Ascending aorta (tissue), 2 donors: ENCODE data around the gene OR10H1. TPM values are rescaled to one million over a fixed set of nuclear protein-coding genes. Genes with fewer than 3 reads are reported as not detected.
"Not testable (repeated sequence)": the region's sequence is repeated elsewhere in the genome, so short reads cannot be mapped to it uniquely, and the experiment has no call there.

Source experiments
- DNase-seq, 2 donors: peaks; one replicate each; pipeline ENCODE4 v3.0.0-alpha.2; 2019; ENCODE audit warnings: low spot score in 2 of 2
- H3K27ac ChIP-seq, 2 donors: fragments of 200-600 bp; sonication (generic); one replicate each; pipeline ENCODE4 v1.5.1; 2016 to 2017; ENCODE audit warnings: mild to moderate bottlenecking in 1 of 2
- H3K27me3 ChIP-seq: fragments of 200-600 bp; sonication (generic); one replicate; pipeline ENCODE4 v1.5.1; 2017
- H3K36me3 ChIP-seq, 2 donors: fragments of 200-600 bp; sonication (generic); one replicate each; pipeline ENCODE4 v1.5.1; 2016
- H3K4me1 ChIP-seq, 2 donors: fragments of 200-600 bp; sonication (generic); one replicate each; pipeline ENCODE4 v1.5.1; 2016 to 2017; ENCODE audit warnings: mild to moderate bottlenecking in 1 of 2
- H3K4me3 ChIP-seq, 2 donors: fragments of 200-600 bp; sonication (generic); one replicate each; pipeline ENCODE4 v1.5.1; 2016 to 2017; ENCODE audit warnings: mild to moderate bottlenecking in 1 of 2
- H3K9me3 ChIP-seq, 2 donors: fragments of 200-600 bp; sonication (generic); one replicate each; pipeline ENCODE4 v1.5.1; 2016
- intact Hi-C: fragments of 100-400 bp; cut with DNase I; formaldehyde crosslinking; loops from one replicate; pipeline ENCODE4 v1.15.1; 2023
- total RNA-seq: library from RNA; depleted of rRNA; stranded (reverse); fragments of >200 nt; gene quantifications from one replicate; pipeline ENCODE4 v1.1.0, GENCODE V29; 2016
- TF ChIP-seq, protein P1 (sequence below), 3 experiments: fragments of 200-600 bp in 2 of 3; fragments of 450-650 bp in 1 of 3; sonication (generic) in 2 of 3; IDR thresholded peaks; one replicate each; pipeline ENCODE4 v1.5.1; 2016 to 2019; ENCODE audit warnings: antibody characterized with exemption in 3 of 3, mild to moderate bottlenecking in 1 of 3, moderate library complexity in 1 of 3

OR10H1 gene
- total RNA-seq, 1 donor from 2014 or later: not detected

DNA sequence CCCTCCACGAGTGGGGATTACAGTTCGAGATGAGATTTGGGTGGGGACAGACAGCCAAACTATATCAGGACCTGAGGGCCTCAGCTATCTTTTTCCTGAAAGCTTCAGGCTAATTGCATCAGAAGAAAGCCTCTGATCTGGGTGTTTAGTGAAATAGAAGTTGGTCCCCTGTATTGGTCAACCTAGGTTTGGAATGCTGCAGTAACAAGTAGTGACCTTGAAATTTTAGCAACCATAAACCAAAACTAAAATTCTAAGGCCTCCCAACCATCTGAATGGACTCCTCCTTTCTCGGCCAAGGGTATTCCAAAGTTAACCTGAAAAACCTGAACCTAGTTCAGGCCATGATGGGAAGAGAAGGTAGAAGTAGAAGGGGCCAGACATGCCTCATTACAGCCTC is 34.9 kb upstream of the OR10H1 start:
- TF ChIP-seq, protein P1, sequence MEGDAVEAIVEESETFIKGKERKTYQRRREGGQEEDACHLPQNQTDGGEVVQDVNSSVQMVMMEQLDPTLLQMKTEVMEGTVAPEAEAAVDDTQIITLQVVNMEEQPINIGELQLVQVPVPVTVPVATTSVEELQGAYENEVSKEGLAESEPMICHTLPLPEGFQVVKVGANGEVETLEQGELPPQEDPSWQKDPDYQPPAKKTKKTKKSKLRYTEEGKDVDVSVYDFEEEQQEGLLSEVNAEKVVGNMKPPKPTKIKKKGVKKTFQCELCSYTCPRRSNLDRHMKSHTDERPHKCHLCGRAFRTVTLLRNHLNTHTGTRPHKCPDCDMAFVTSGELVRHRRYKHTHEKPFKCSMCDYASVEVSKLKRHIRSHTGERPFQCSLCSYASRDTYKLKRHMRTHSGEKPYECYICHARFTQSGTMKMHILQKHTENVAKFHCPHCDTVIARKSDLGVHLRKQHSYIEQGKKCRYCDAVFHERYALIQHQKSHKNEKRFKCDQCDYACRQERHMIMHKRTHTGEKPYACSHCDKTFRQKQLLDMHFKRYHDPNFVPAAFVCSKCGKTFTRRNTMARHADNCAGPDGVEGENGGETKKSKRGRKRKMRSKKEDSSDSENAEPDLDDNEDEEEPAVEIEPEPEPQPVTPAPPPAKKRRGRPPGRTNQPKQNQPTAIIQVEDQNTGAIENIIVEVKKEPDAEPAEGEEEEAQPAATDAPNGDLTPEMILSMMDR (IDR thresholded peaks at IDR 0.05): no peak
- intact Hi-C loops: no loop called here
- no peak for DNase-seq
- Histone ChIP-seq H3K4me3 (no peak overlapping the region), H3K36me3 (no peaks in the 10 kb centered on the region), H3K27ac (no peak overlapping the region), H3K27me3 (no peaks in the 10 kb centered on the region), H3K9me3 (no peaks in the 10 kb centered on the region), H3K4me1 (no peaks in the 10 kb centered on the region)

DNA sequence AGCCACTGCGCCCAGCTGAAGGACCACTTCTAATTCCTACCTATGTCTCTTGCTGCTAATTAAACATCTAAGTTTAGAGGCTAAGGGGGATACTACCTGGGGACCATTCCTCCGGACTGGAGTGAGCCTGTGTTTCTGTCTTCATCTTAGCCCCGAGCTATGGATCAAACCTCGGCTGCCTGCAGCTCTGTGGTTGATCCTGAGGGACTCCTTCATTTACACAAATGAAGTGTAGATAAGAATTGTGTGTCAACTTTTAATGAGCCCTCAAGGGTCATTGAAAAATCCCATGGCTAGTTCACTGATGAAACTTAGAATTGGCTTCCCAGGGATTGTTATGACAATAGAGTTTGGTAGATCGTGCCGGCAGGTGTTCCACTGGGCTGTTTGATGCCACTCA is 31.5 kb upstream of the OR10H1 start:
- DNase-seq: no peak
- TF ChIP-seq, protein P1 (IDR thresholded peaks at IDR 0.05): no peak
- intact Hi-C loops: no loop called here

DNA sequence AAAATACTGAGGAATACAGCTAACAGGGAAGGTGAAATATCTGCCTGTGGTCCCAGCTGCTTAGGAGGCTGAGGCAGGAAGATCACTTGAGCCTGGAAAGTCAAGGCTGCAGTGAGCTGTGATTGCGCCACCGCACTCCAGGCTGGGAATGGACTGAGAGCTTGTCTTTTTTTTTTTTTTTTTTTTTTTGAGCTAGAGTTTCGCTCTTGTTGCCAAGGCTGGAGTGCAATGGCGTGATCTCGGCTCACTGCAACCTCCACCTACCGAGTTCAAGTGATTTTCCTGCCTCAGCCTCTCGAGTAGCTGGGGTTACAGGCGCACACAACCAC is 28.4 kb upstream of the OR10H1 start:
- DNase-seq, intact Hi-C loops: not testable (repeated sequence)

More for the DNA sequence above, 31.5 kb upstream of the OR10H1 start:
- Histone ChIP-seq H3K4me1 (no peaks in the 10 kb centered on the region), H3K9me3 (no peaks in the 10 kb centered on the region), H3K36me3 (no peaks in the 10 kb centered on the region), H3K4me3 (no peak overlapping the region), H3K27me3 (no peaks in the 10 kb centered on the region), H3K27ac (no peak overlapping the region)

DNA sequence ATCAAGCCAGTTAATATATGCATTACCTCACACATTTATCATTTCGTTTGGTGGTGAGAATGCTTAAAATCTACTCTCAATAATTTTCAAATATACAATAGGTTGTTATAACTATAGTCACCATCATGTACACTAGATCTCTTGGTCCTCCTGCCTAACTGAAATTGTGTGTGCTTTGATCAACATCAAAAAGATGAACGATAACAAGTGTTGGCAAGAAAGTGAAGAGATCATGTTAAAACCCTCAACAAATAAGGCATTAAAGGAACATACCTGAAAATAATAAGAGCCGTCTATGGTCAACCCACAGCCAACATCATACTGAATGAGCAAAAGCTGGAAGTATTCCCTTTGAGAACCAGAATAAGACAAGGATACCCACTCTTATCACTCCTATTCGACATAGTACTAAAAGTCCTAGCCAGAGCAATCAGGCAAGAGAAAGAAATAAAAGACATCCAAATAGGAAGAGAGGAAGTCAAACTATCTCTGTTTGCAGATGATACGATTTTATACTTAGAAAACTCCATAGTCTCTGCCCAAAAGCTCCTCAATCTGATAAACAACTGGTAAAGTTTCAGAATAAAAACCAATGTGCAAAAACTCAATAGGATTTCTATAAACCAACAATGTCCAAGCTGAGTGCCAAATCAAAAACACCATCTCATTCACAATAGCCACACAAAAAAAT is 27.9 kb upstream of the OR10H1 start:
- Histone ChIP-seq H3K36me3 (no peaks in the 10 kb centered on the region), H3K4me3 (no peak overlapping the region), H3K9me3 (no peaks in the 10 kb centered on the region), H3K27ac (no peak overlapping the region), H3K27me3 (no peaks in the 10 kb centered on the region), H3K4me1 (no peaks in the 10 kb centered on the region)
- intact Hi-C loops: no loop called here
- TF ChIP-seq, protein P1 (IDR thresholded peaks at IDR 0.05): no peak
- no peak for DNase-seq

More for the DNA sequence above, 28.4 kb upstream of the OR10H1 start:
- H3K4me1 ChIP-seq, H3K27ac ChIP-seq, H3K4me3 ChIP-seq, H3K9me3 ChIP-seq, H3K27me3 ChIP-seq, H3K36me3 ChIP-seq: not testable (repeated sequence)

DNA sequence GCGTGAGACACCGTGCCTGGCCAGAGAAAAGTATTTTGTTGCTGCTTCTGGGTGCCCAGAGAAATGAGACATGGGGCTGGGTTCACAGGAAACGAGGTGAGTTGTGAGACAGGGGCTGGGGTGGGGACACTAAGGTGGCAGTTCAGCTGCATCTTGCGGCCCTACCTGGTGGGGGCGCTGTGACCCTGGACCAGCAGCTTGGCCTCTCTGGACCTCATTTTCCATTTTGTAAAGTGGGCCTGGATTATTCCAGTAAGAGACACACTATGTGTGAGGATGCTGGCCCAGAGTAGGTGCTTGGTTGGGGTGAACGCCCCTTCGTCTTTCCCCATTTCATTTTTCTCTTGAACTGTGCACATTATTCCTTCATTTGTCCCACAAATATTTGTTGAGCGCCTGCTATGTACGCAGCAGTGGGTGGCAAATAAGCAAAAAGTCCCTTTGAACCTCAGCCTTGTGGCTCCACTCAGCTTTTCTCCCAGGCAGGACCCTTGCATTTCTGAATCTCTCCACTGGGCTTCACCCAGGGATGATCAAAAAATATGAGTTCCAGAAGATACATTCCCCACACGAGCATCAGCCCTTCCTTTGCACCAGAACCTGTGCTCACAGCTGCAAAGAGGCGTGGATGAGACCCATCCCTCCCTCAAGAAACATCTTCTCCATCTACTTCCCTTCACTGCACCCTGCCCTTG is 26.6 kb upstream of the OR10H1 start:
- intact Hi-C loops: no loop called here
- TF ChIP-seq, protein P1 (IDR thresholded peaks at IDR 0.05): no peak
- no peaks in the 10 kb centered on the region for H3K4me1 ChIP-seq
- H3K36me3 ChIP-seq: no peaks in the 10 kb centered on the region
- DNase-seq: no peak
- H3K4me3 ChIP-seq: no peak overlapping the region
- no peaks in the 10 kb centered on the region for H3K9me3 ChIP-seq
- no peak overlapping the region for H3K27ac ChIP-seq
- no peaks in the 10 kb centered on the region for H3K27me3 ChIP-seq

DNA sequence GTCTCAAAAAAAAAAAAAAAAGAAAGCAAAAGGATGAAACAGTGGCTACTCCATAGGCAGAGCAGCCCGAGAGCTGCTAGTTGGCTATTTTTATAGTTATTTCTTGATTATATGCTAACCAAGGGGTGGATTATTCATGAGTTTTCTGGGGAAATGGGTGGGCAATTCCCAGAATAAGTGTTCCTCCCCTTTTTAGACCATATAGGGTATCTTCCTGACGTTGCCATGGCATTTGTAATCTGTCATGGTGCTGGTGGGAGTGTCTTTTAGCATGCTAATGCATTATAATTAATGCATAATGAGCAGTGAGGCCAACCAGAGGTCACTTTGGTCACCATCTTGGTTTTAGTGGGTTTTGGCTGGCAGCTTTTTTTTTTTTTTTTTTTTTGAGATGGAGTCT is 25.4 kb upstream of the OR10H1 start:
- Histone ChIP-seq H3K27ac (no peak overlapping the region), H3K9me3 (no peaks in the 10 kb centered on the region), H3K36me3 (no peaks in the 10 kb centered on the region), H3K4me1 (peaks cover under 1 to 1% of the 10 kb centered on the region in 2 donors), H3K4me3 (no peak overlapping the region), H3K27me3 (no peaks in the 10 kb centered on the region)
- TF ChIP-seq, protein P1 (IDR thresholded peaks at IDR 0.05): no peak
- intact Hi-C loops: no loop called here
- DNase-seq: no peak

DNA sequence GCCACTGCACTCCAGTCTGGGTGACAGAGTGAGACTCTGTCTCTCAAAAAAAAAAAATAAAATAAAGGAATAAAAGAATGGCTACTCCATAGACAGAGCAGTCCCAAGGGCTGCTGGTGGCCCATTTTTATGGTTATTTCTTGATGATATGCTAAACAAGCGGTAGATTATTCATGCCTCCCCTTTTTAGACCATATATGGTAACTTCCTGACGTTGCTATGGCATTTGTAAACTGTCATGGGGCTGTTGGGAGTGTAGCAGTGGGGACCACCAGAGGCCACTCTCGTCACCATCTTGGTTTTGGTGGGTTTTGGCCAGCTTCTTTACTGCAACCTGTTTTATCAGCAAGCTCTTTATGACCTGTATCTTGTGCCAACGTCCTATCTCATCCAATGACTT is 24.4 kb upstream of the OR10H1 start:
- not testable (repeated sequence) for H3K27me3 ChIP-seq
- intact Hi-C loops: loop anchor here (5.0 to 10.0 kb wide), 4 partner anchors 225 to 733 kb away; partner anchors contain the start of genes FAM32A, RAB8A and SYDE1

More for the DNA sequence above, 24.4 kb upstream of the OR10H1 start:
- not testable (repeated sequence) for H3K4me3 ChIP-seq, H3K27ac ChIP-seq, H3K4me1 ChIP-seq, DNase-seq, H3K36me3 ChIP-seq, H3K9me3 ChIP-seq
